HG03558 (cell line): Measurements from ENCODE around the gene CCDC43.
"Not testable (repeated sequence)": the region's sequence is repeated elsewhere in the genome, so short reads cannot be mapped to it uniquely, and the experiment has no call there.

ENCODE experiments used
- ATAC-seq: cut with Tn5 transposase; IDR thresholded peaks from one replicate; pipeline ENCODE4 v1.9.1; 2021; ENCODE audit warnings: moderate number of reproducible peaks; ENCODE audit not compliant: unreplicated experiment; ENCODE audit errors: extremely low read depth

Gene CCDC43

GRCh38 chr17:44673893-44674292 is 15.7 kb downstream of the CCDC43 start:
- ATAC-seq = no peak

GRCh38 chr17:44672479-44673093 is 17.0 kb downstream of the CCDC43 start:
- no peak for ATAC-seq

- no peak for ATAC-seq
These were observed 23.6 kb downstream of the CCDC43 start for GRCh38 chr17:44666006-44666405.

- ATAC-seq = no peak
These were observed 24.7 kb downstream of the CCDC43 start for GRCh38 chr17:44664867-44665266.

GRCh38 chr17:44663095-44663494 is 26.5 kb downstream of the CCDC43 start:
- ATAC-seq = no peak

GRCh38 chr17:44661835-44662234 is 27.7 kb downstream of the CCDC43 start:
- no peak for ATAC-seq

- ATAC-seq = no peak
These were observed 33.4 kb downstream of the CCDC43 start, which contains the start of gene MEIOC for GRCh38 chr17:44655983-44656710. Gene MEIOC (plus strand): TSS chr17:44656468. CDS start chr17:44656614, 146 bp downstream.

GRCh38 chr17:44653954-44654353 is 35.6 kb downstream of the CCDC43 start:
- ATAC-seq = no peak

GRCh38 chr17:44653384-44653783 is 36.2 kb downstream of the CCDC43 start:
- no peak for ATAC-seq

- ATAC-seq = no peak
These were observed 36.8 kb downstream of the CCDC43 start for GRCh38 chr17:44652727-44653126.

- no peak for ATAC-seq
These were observed 38.3 kb downstream of the CCDC43 start for GRCh38 chr17:44651228-44651627.

- no peak for ATAC-seq
These were observed 40.6 kb downstream of the CCDC43 start for GRCh38 chr17:44648963-44649362.

- no peak for ATAC-seq
These were observed 41.8 kb downstream of the CCDC43 start for GRCh38 chr17:44647736-44648135.

- no peak for ATAC-seq
These were observed 43.3 kb downstream of the CCDC43 start for GRCh38 chr17:44646280-44646679.

- no peak for ATAC-seq
These were observed 44.2 kb downstream of the CCDC43 start for GRCh38 chr17:44645341-44645740.

GRCh38 chr17:44642834-44643233 is 46.7 kb downstream of the CCDC43 start:
- ATAC-seq = no peak

- no peak for ATAC-seq
These were observed 52.5 kb downstream of the CCDC43 start for GRCh38 chr17:44637066-44637465.

GRCh38 chr17:44636562-44636961 is 53.0 kb downstream of the CCDC43 start:
- no peak for ATAC-seq

- not testable (repeated sequence) for ATAC-seq
These were observed 55.2 kb downstream of the CCDC43 start for GRCh38 chr17:44634401-44634800.

- no peak for ATAC-seq
These were observed 55.6 kb downstream of the CCDC43 start for GRCh38 chr17:44633998-44634397.

GRCh38 chr17:44630703-44631102 is 58.9 kb downstream of the CCDC43 start:
- ATAC-seq = no peak

- ATAC-seq = no peak
These were observed 60.3 kb downstream of the CCDC43 start for GRCh38 chr17:44629314-44629713.
